Mesenchymal stem cell (in vitro differentiated cells and primary cell): ENCODE measurements around the gene WSCD1.

ENCODE experiments used
- DNase-seq: peaks from one replicate; pipeline ENCODE4 v3.0.0-alpha.2; 2013
- H2AFZ ChIP-seq: one replicate; pipeline ENCODE4 v1.6.1; 2013; ENCODE audit warnings: low read depth, mild to moderate bottlenecking, control low read depth, inconsistent platforms, low read length, moderate library complexity
- H2AK5ac ChIP-seq: 2 replicates; pipeline ENCODE4 v1.6.1; 2013; ENCODE audit warnings: low read length, moderate library complexity, mild to moderate bottlenecking, inconsistent platforms; ENCODE audit not compliant: severe bottlenecking
- H2BK120ac ChIP-seq: one replicate; pipeline ENCODE4 v1.6.1; 2013; ENCODE audit warnings: low read depth, mild to moderate bottlenecking, inconsistent platforms, low read length, moderate library complexity
- H2BK12ac ChIP-seq, 2 experiments: one replicate each; pipeline ENCODE4 v1.6.1; 2013; ENCODE audit warnings: inconsistent platforms in 2 of 2, low read length in 2 of 2, mild to moderate bottlenecking in 2 of 2, moderate library complexity in 2 of 2, control low read depth in 1 of 2
- H2BK15ac ChIP-seq: one replicate; pipeline ENCODE4 v1.6.1; 2013; ENCODE audit warnings: mild to moderate bottlenecking, low read depth, inconsistent platforms; ENCODE audit not compliant: poor library complexity, severe bottlenecking
- H2BK5ac ChIP-seq: 2 replicates; pipeline ENCODE4 v1.6.1; 2013; ENCODE audit warnings: low read depth, mild to moderate bottlenecking, low read length, control low read depth, inconsistent platforms; ENCODE audit not compliant: poor library complexity, severe bottlenecking
- H3K14ac ChIP-seq, 2 experiments: one replicate each; pipeline ENCODE4 v1.6.1; 2013; ENCODE audit warnings: inconsistent platforms in 2 of 2, low read length in 2 of 2, control low read depth in 1 of 2, mild to moderate bottlenecking in 1 of 2, moderate library complexity in 1 of 2
- H3K18ac ChIP-seq, 2 experiments: one replicate each; pipeline ENCODE4 v1.6.1; 2013; ENCODE audit warnings: inconsistent platforms in 2 of 2, low read length in 2 of 2, control low read depth in 1 of 2, low read depth in 1 of 2, mild to moderate bottlenecking in 1 of 2
- H3K23ac ChIP-seq, 2 experiments: one replicate each; pipeline ENCODE4 v1.6.1; 2013; ENCODE audit warnings: inconsistent platforms in 2 of 2, low read length in 2 of 2, mild to moderate bottlenecking in 2 of 2, moderate library complexity in 2 of 2, control low read depth in 1 of 2
- H3K27ac ChIP-seq: 2 replicates; pipeline ENCODE4 v1.5.1; 2013; ENCODE audit warnings: mild to moderate bottlenecking, moderate library complexity, low read length, control low read depth, inconsistent platforms; ENCODE audit not compliant: poor library complexity, severe bottlenecking
- H3K27me3 ChIP-seq, 2 experiments: 2 replicates each; pipeline versions ENCODE4 v1.6.1 to v1.7.0; 2013; ENCODE audit warnings: low read length in 2 of 2, mild to moderate bottlenecking in 2 of 2, moderate library complexity in 2 of 2, control low read depth in 1 of 2, inconsistent platforms in 1 of 2; ENCODE audit not compliant: control insufficient read depth in 1 of 2, insufficient read depth in 1 of 2
- H3K36me3 ChIP-seq, 2 experiments: 2 replicates each; pipeline versions ENCODE4 v1.6.1 to v1.7.0; 2013; ENCODE audit warnings: low read length in 2 of 2, control low read depth in 1 of 2, inconsistent platforms in 1 of 2, low read depth in 1 of 2, mild to moderate bottlenecking in 1 of 2; ENCODE audit not compliant: insufficient read depth in 2 of 2, control insufficient read depth in 1 of 2
- H3K4ac ChIP-seq, 2 experiments: one replicate each; pipeline ENCODE4 v1.6.1; 2013; ENCODE audit warnings: inconsistent platforms in 2 of 2, low read length in 2 of 2, mild to moderate bottlenecking in 2 of 2, moderate library complexity in 2 of 2, control low read depth in 1 of 2, low read depth in 1 of 2
- H3K4me1 ChIP-seq: 2 replicates; pipeline ENCODE4 v1.6.1; 2013; ENCODE audit warnings: low read depth, low read length, control low read depth; ENCODE audit not compliant: control insufficient read depth, insufficient read depth
- H3K4me2 ChIP-seq: 2 replicates; pipeline ENCODE4 v1.6.1; 2013; ENCODE audit warnings: low read length, mild to moderate bottlenecking, inconsistent platforms; ENCODE audit not compliant: poor library complexity, severe bottlenecking
- H3K4me3 ChIP-seq, 2 experiments: 2 replicates each; pipeline versions ENCODE4 v1.5.1 to v1.7.0; 2013; ENCODE audit warnings: low read length in 2 of 2, mild to moderate bottlenecking in 2 of 2, control low read depth in 1 of 2, low read depth in 1 of 2; ENCODE audit not compliant: insufficient read depth in 1 of 2
- H3K79me1 ChIP-seq: replicated peaks from 2 replicates; pipeline ENCODE4 v1.6.1; 2013; ENCODE audit warnings: mild to moderate bottlenecking, control low read depth, low read length, inconsistent platforms; ENCODE audit not compliant: poor library complexity, severe bottlenecking
- H3K9ac ChIP-seq: 2 replicates; pipeline ENCODE4 v1.7.0; 2013; ENCODE audit warnings: mild to moderate bottlenecking, low read length, moderate library complexity
- H3K9me3 ChIP-seq: 2 replicates; pipeline ENCODE4 v1.7.0; 2013; ENCODE audit warnings: mild to moderate bottlenecking, low read length; ENCODE audit not compliant: control insufficient read depth
- H4K8ac ChIP-seq: one replicate; pipeline ENCODE4 v1.6.1; 2013; ENCODE audit warnings: inconsistent platforms, mild to moderate bottlenecking, low read length, moderate library complexity
- H4K91ac ChIP-seq: one replicate; pipeline ENCODE4 v1.6.1; 2013; ENCODE audit warnings: mild to moderate bottlenecking, low read length, inconsistent platforms
- WGBS: methylation state at CpG from one replicate; pipeline ENCODE4 v1.1.7; 2013; ENCODE audit warnings: mixed read lengths; 5-methylcytosine and 5-hydroxymethylcytosine counted together

The WSCD1 gene

DNA sequence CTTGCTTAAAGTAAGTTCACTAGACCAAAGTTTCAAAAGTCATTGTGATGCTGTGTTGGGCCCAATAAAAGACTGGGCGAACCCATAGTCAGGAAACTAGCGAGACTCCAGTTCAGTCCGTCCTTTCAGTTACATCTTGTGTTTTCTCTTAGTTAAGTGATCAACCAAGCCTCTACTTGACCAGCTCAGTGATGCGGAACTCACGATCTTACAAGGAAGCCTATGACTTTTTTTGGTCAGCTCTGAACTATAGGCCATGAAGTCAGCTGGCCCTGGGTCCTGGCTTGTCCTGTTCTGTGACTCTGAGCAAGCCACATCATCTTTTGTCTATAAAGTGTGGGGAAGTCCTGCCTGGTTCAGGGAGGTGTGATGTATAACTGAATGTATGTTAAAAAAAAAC is 21.7 kb upstream of the WSCD1 start:
- Histone ChIP-seq H3K14ac (no peak overlapping the region), H3K4me2 (no peak overlapping the region), H2BK5ac (no peak overlapping the region), H3K23ac (no peak overlapping the region), H3K79me1 (no peaks in the 10 kb centered on the region), H4K8ac (no peak overlapping the region), H3K36me3 (no peaks in the 10 kb centered on the region), H3K4me1 (peaks cover 10% of the 10 kb centered on the region), H3K27ac (peak overlapping the region; percentile 18), H2BK12ac (no peak overlapping the region), H4K91ac (no peak overlapping the region), H2AK5ac (no peak overlapping the region), H3K4me3 (no peak overlapping the region), H3K9ac (no peak overlapping the region), H2AFZ (no peak overlapping the region), H3K27me3 (peaks cover 0 to 31% of the 10 kb centered on the region in 2 experiments), H3K9me3 (no peaks in the 10 kb centered on the region), H3K18ac (no peak overlapping the region), H2BK15ac (no peak overlapping the region), H2BK120ac (no peak overlapping the region), H3K4ac (no peak overlapping the region)
- 93% methylated on average over 5 of the region's 5 CpGs for WGBS
- DNase-seq: no peak

DNA sequence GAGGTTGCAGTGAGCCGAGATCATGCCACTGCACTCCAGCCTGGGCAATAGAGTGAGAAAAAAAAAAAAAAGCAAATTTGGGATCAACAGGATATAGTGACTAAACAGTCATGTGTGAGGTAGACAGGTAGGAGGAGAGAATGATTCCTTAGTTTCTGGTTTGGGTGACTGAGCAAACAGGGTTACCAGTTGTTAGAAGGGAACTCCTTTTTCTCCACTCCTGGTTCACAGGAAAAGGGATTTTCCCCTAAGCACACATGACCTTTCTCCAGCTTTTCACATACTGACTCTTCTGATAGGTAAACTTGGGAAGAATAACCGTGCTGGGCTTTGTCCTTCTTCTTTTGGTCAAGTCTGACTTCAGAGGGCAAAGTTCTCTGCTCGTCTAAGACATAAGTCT is 17.3 kb upstream of the WSCD1 start:
- Histone ChIP-seq H2BK12ac (no peak overlapping the region), H2AK5ac (no peak overlapping the region), H3K4me3 (no peak overlapping the region), H2BK15ac (no peak overlapping the region), H3K23ac (no peak overlapping the region), H3K4me2 (no peak overlapping the region), H3K36me3 (no peaks in the 10 kb centered on the region), H3K14ac (no peak overlapping the region), H3K4ac (no peak overlapping the region), H4K8ac (no peak overlapping the region), H3K79me1 (no peaks in the 10 kb centered on the region), H3K18ac (no peak overlapping the region), H2BK5ac (no peak overlapping the region), H3K9ac (no peak overlapping the region), H2BK120ac (no peak overlapping the region), H3K9me3 (no peaks in the 10 kb centered on the region), H3K4me1 (peaks cover 2% of the 10 kb centered on the region), H4K91ac (no peak overlapping the region), H3K27ac (no peak overlapping the region), H3K27me3 (peaks cover 5 to 45% of the 10 kb centered on the region in 2 experiments), H2AFZ (no peak overlapping the region)
- WGBS: 79% methylated on average over 3 of the region's 3 CpGs
- no peak for DNase-seq

DNA sequence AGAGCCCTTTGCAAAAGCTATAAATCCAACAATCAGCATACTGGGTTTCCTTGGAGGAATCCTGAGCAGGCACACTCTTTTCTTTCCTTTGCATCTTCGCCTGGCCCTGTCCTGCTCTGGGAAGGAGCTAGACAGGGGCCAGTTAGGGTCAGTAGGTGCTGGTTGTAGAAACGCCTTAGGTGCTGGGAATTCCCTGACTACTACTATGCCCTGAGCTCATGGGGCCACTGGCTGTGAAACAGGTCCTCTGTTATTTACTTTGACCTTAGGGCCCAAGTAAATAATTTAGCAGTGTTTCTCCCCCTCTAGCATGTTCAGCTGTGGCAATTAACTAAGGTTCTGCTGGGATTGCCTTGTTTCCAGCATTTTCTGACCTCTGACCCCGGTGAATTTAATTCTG is 15.8 kb upstream of the WSCD1 start:
- no peak overlapping the region for H4K91ac ChIP-seq
- no peak overlapping the region for H2AK5ac ChIP-seq
- H3K14ac ChIP-seq: no peak overlapping the region
- H4K8ac ChIP-seq: no peak overlapping the region
- H3K4me2 ChIP-seq: no peak overlapping the region
- H3K9me3 ChIP-seq: no peaks in the 10 kb centered on the region
- H3K79me1 ChIP-seq: no peaks in the 10 kb centered on the region
- 77% methylated on average over 3 of the region's 3 CpGs for whole genome bisulfite sequencing
- H3K27me3 ChIP-seq: peaks cover 7 to 51% of the 10 kb centered on the region in 2 experiments
- no peak overlapping the region for H3K4me3 ChIP-seq
- H3K18ac ChIP-seq: no peak overlapping the region
- H2BK15ac ChIP-seq: no peak overlapping the region
- H2BK12ac ChIP-seq: no peak overlapping the region
- no peak overlapping the region for H2BK120ac ChIP-seq
- H3K23ac ChIP-seq: no peak overlapping the region
- no peak overlapping the region for H3K4ac ChIP-seq
- H2AFZ ChIP-seq: no peak overlapping the region
- no peak overlapping the region for H2BK5ac ChIP-seq
- peaks cover 1% of the 10 kb centered on the region for H3K4me1 ChIP-seq
- no peak overlapping the region for H3K27ac ChIP-seq
- no peak overlapping the region for H3K9ac ChIP-seq
- no peak for DNase-seq
- H3K36me3 ChIP-seq: no peaks in the 10 kb centered on the region

DNA sequence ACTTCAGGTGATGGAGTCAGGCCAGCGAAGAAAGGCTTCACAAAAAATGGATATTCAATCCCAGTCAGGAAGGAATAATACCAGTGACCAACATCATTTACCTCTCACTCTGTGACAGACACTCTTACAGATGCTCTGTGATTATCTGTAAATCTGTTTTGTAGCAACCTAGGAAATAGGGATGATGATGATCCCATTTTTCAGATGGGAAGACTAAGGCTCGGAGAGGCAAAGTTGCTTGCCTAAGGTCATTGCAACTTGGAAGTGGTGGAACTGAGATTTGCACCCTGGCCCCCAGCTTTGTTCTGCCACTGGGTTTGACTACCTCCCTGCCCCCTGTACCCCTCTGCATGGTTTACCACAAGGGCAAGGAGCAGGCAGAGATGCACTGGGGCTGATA is 14.1 kb upstream of the WSCD1 start:
- Histone ChIP-seq H3K27ac (no peak overlapping the region), H3K79me1 (no peaks in the 10 kb centered on the region), H4K91ac (no peak overlapping the region), H3K4ac (no peak overlapping the region), H2BK120ac (no peak overlapping the region), H2BK15ac (no peak overlapping the region), H3K9me3 (no peaks in the 10 kb centered on the region), H2BK12ac (no peak overlapping the region), H3K4me1 (peaks cover 1% of the 10 kb centered on the region), H3K4me3 (no peak overlapping the region), H2AK5ac (no peak overlapping the region), H3K18ac (no peak overlapping the region), H3K14ac (no peak overlapping the region), H3K23ac (no peak overlapping the region), H3K36me3 (no peaks in the 10 kb centered on the region), H2AFZ (no peak overlapping the region), H4K8ac (no peak overlapping the region), H3K27me3 (peaks cover 9 to 60% of the 10 kb centered on the region in 2 experiments), H2BK5ac (no peak overlapping the region), H3K9ac (no peak overlapping the region), H3K4me2 (no peak overlapping the region)
- 92% methylated on average over 2 of the region's 2 CpGs for WGBS
- DNase-seq: no peak
